SU-DHL-6 (cell line): ENCODE results near the gene STYXL1.

Experiments used
- CTCF ChIP-seq: fragments of 200-600 bp; sonication (generic); IDR thresholded peaks from one replicate; pipeline ENCODE4 v1.5.1; 2017; ENCODE audit warnings: antibody characterized with exemption, mild to moderate bottlenecking, low read length, moderate library complexity; ENCODE audit not compliant: insufficient read depth, poor library complexity, severe bottlenecking
- EZH2phosphoT487 ChIP-seq: fragments of 200-600 bp; sonication (generic), shearing (Covaris generic); conservative IDR thresholded peaks from 2 replicates; pipeline ENCODE4 v1.6.1; 2018; ENCODE audit warnings: mild to moderate bottlenecking, antibody characterized with exemption, low read length, moderate library complexity, mixed read lengths

- no peak for TF ChIP-seq EZH2phosphoT487
- no peak for TF ChIP-seq CTCF
Measured at GRCh38 chr7:75981453-75982305, 66.1 kb downstream of the STYXL1 start.
